NCI-H524 (cell line): ENCODE results near the gene HNMT.
"Not testable (repeated sequence)": the region's sequence is repeated elsewhere in the genome, so short reads cannot be mapped to it uniquely, and the experiment has no call there.

Experiments used
- DNase-seq, 2 experiments: peaks; one replicate each; lab custom pipeline; 2025; lab: John Stamatoyannopoulos, UW

The HNMT gene

DNA sequence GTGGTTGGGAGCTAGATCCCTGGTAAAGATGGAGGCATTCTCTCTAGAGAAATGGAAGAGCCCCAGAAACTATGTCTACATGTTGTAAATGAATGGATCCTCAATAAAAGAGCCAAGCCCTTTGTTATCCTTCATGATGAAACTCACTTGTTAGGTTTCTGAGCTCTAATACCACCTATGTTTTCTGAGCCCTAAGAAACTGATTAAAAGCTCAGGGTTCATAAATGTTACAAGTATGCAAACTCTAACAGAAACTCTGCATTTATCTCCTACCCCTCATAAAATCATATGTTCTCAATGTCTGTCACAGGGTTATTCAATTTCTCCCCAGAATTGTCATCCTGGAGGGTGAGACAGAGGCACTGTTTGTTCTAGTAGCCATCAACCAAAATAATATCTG, 18.0 kb upstream of the HNMT start:
- no peak for DNase-seq

DNA sequence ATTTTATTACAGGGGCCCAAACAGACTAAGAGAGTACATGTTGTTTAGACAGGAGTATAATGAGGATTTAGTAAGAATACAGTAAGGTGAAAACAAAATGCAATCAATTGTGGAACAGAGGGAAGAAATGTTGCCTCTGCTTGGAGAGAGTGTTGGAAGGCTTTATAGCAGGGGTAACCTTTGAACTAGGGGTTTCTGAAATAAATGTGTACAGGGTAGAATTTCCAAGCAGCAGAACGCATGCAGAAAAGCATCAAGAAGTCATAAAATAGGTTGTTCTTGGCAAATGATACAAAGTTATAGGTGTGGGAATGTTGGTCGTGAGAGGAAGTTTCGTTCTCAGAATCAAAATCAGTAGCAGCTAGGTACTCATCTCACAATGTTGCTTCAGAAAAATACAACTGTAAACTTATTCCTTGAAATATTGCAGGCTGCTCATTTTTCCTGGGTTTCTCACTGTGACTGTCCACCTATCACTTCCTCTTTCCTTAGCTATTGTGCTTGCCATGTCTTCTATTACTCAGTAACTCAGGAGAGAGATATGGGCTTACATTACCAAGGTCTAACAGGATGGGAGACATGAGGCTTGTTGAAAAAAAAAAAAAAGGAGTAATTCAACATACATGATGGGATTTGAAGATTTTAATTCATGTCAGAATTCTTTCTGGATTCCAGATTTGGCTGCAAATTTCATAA, 17.1 kb upstream of the HNMT start:
- DNase-seq, result no peak

DNA sequence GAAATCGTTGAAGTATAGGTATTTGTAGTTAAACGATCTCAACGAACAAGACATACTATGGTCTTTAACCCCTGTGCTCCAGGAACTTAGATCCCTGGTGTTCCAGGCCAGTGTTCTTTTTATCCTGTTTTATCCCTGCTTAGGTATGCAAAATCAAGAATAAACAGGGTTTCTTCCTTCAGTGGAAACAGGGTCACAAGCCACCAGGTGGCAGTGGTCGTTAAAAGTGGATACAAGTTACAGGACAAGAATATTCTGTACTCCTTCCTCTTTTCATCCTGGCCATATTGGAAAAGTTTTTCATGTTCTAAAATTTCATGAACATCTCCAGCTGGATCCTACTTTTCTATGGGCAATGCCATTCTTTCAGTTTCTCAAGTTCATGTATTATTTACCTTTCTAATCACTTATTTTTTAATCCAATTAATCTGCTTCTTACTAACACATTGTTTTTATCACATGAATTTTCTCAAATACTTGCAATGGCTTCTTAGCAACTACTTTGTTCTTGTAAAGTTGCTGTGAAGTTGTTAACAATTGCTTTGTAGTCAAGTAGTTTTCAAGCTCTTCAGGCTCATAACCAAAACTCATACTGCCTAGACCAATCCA, 16.4 kb upstream of the HNMT start:
- peak; percentile 24 to 66 for DNase-seq

DNA sequence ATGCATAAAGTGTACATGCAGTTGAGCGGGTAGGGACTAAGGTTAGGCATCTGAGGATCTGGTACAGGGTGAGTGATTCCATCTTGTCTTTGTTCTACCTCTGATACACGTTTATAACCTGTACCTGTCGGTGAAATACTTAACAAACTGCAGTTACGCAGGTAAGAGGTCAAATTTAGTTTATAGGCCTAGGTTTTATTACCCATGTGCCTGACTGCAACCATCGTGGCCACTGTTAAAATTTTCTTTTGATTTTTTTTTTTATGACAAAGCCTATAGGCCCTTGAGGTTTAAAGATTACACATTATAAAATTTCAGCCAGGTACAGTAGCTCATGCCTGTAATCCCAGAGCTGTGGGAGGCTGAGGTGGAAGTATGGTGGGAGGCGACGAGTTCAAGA, 15.4 kb upstream of the HNMT start:
- no peak for DNase-seq

DNA sequence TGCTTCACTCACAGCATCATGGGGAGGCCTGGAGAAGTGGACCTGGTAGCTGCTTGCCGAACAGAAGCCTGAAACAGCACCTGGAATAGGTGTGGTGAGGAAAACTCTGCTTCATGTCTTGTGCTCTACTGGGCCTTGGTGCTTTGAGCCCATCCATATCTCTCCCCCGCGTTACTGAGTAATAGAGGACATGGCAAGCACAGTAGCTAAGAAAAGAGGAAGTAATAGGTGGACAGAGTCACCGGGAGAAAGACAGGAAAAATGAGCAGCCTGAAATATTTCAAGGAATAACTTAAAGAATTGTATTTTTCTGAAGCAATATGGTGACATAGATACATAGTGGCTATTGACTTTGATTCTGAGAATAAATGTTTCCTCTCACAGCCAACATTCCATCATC, 14.0 kb upstream of the HNMT start:
- no peak for DNase-seq

DNA sequence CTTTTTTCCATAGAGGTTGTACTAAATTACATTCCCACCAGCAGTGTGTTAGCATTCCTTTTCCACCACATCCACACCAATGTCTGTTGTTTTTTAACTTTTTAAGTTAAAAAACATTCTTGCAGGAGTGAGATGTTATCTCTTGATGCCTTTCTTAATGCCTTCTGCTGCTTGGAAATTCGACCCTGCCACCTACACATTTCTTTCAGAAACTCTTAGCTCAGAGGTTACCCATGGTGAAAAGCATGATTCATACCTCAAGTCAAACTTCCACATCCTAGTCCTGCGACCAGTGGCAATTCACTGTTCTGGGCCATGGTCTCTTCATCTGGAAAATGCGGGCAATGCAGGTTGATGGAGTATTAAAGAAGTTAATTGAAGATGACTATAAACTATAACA, 12.7 kb upstream of the HNMT start:
- DNase-seq, result no peak

DNA sequence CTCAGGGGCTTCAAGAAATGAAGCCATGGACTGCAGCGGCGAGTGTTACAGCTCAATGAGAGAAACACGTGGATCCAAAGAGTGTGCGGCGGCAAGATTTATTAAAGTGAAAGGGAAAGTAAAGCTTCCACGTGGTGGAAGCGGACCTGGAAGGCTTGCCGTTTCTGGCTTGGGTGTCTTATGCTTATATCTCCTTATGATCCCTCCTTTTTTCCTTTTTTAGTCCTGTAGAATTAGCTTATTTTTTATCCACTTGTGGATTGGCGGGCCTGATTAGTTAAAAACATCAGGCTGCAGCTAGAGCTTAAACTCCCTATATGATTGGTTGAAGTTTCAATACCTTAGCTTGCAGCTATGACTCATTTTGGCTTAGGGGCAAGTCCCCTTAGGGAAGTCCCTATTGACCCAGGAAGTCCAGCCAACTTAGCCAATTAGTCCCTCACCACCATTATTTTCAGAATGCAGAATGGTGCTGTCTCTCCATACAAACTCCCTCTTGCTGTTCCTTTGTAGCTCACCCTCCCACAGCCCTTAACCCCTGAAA, 11.6 kb upstream of the HNMT start:
- DNase-seq, result no peak

DNA sequence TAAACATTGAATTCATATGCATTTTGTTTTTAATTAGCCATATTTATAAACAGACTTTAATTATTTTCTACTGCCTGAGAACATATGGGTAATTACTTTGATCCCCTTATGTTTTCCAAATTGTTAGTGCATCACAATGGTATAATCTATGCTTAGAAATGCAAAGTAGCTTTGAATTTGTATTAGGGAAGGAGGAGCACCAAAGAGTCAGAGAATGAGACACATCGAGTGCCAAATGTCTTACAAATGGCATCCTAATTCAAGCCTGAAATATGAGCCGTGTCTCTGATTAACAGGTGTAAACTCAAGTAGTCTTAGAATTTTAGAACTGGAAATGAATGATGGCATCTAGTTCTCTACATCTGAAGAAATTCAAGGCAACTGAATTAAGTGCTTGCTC, 8.7 kb upstream of the HNMT start:
- peak in 1 of 2 experiments; percentile 58 for DNase-seq

DNA sequence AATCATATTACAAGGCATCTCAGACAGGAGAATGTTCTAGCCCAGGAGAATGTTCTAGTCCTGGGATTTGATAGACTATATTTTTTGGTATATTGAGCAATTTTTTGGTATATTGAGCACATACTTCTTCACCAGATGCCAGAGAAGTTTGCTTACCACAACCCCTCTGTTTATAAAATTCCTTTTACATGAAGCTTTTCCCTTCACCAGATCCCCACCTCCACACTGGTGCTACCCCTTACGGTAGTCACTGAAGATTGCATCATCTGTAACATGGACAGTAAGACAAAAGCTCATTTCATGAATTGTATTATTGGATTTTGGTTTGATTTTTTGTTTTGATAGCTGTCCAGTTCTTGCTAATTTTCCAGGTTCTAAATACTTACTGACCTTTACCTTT, 7.2 kb upstream of the HNMT start:
- DNase-seq, result no peak

DNA sequence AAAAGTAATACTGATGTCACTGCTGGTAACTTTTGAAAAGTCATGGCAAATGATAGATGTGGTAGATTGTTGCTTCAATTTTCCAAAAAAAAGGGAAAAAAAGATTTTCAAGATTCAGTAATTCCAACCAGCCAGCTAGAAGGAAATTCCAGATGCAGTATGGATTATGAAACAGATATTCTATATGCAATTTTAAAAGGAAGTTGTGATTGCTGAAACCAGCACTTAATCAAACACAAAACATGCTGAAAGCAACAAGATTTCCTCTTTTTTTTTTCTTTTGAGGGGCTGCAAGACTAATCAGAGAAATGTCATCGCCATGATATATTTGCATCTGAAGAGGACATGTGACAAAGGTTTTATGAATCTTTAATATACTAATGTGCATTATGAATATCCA, 5.1 kb upstream of the HNMT start:
- DNase-seq, result no peak

DNA sequence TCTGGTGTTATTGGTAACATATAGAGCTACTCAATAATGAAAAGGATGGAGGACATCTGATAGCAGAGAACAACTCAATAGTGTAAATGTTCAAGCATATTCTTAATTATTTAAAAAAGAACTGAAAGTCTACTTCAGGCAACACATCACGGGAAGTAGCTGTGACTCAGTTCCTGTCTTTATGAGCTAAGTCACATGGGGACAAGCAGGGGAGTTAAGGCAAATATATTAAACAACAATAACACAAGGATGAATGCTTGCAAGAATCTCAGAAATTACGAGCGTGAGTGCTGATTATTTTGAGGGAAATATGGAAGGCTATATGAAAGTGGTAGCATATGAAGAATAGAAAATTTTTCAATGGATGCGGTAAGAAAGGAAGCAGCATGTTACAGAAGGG, 4.0 kb upstream of the HNMT start:
- DNase-seq, result no peak

DNA sequence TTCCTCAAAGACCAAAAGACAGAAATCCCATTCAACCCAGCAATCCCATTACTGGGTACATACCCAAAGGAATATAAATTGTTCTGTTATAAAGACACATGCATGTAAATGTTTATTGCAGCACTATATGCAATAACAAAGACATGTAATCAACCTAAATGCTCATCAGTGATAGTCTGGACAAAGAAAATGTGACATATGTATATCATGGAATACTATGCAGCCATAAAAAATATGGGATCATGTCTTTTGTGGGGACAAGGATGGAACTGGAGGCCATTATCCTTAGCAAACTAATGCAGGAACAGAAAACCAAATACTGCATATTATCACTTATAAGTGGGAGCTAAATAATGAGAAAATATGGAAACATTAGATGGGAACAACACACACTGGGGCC, 2.7 kb upstream of the HNMT start:
- no peak for DNase-seq

DNA sequence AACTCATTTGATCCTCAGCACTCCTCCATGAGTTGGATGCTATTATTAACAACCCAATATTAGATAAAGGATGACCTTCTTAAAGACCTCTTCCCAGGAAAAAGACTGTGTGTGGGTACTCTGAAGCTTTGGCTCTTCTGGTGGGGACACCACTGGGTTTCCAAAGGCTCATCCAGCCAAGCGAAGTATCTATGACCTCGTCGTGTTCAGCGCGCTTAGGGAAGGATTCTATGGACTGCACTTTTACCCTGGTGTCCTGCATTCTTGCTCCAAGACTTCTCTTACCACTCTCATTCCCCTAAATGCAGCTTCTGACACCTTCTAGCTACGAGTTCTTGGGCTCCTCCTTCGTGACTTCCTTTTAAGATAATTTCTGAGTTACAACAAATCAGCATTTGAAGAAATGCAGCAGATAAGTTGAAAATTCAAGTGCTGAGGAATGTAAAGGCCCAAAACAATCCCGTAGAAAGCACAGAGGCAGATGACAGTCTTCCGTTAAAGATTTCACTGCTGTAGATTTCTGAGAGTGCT, 673 bp upstream of the HNMT start:
- no peak for DNase-seq

DNA sequence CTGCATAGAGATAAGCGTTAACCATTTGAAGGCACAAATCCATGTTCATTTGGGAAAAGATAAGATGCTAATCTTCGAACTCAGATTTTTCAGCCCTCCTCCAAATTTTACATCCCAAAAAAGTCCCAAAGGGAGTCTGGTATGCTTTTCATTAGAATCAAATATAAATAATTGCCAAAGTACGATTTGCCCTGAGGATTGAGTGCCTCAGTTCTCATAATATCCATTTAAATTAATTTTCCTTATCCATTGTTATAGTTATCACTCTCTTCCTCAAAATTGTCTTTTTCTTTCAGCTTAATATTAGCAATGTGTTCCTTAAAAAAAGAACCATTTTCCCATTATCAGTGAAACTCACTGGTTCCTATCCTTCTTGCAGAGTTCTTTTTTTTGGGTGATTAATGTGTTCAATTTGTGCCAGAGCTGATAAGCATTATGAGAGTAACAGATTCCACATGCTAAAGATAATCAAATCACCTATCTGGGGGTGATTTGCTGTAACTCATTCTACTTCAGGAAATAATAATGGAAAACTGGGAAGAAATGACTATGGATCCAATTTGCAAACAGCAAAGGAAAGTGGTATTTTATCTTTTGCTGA, 686 bp downstream of the HNMT start:
- no peak for DNase-seq

DNA sequence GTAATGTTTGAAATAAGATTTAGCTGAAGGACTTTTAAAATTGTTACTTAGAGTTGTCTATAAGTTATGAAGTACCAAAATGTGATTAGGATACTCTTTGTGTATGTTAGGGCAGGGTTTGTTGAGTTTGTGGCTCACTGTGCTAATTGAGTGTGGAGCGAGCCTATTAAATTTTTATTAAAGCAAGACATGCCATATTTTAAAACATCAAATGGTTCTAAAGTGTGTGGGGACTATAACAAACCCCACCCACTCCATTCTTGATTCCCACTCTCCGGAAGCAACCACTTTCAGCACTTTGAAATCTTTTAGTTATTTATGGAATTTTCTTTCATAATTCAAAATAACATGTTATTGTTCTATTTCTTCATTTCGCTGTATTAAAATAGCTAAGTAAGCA, 1.8 kb downstream of the HNMT start:
- no peak for DNase-seq

DNA sequence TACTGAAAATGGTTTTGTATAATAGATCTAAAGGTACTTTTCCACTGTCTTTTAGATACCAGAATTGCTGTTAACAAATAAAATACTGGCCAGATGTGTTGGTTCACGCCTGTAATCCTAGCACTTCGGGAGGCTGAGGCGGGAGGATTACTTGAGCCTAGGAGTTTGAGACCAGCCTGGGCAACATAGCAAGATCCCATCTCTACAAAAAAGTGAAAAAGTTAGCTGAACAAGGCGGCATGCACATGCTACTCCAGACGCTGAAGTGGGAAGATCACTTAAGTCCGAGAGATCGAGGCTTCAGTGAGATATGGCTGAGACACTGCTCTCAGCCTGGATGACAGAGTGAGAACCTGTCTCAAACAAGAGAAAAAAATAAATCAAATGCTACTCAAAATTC, 2.8 kb downstream of the HNMT start:
- DNase-seq, result no peak

DNA sequence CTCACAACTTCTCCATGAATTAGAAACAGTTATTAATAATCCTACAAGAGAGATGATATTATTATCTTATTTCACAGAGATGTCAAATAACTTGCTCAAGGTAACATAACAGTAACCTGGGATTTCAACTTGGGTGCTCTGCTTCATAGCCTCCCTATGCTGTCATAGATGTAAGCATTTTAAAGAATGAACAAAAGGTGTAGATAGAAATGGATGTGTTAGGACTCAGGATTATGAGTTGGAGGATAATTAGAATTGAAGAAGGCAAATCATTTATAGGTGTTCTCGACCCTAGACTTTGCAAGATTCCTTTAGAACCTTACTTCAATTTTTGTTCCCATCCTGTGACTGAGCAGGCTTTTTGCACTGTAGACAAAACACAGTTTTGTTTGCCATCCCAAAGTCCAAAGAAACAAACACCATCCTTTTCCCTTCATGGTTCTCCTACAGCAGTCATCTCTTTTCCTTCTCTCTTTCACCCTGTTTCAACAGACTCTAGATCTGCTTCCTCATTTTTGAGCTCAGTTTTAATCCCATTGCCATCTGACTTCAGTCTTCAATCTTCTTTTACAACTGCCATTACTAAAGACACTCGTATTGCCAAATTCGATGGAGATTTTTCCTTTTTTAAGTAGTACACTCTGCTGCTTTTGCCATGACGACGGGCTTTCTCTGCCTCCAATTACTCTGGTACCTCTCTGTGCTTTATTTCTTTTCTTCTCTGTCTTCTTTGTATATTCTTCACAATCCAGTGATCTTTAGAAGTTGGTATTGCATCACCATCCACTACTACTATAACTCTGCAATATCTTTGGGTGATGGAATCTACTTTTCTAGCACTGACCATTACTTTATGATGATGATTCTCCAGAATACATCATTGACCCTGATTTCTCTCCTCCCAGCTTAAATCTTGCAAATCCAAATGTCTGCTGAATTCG, 4.5 kb downstream of the HNMT start:
- peak in 1 of 2 experiments; percentile 11 for DNase-seq

DNA sequence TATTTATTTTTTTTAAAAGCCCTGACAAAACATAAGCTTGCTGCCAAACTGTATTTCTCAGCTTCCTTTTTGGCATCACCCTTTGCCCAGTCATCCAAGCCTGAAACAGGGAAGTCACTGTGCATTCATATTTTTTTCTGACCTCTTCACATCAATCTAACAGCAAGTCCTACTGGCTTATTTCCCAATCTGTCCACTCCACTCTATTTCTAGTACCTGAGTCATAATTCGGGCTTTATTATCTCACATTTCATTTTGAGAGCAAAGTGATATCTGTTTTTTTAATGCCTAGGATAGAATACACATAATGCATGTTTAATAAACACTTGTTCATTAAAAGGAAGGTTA, 5.1 kb downstream of the HNMT start:
- DNase-seq, result peak; percentile 4 to 78

DNA sequence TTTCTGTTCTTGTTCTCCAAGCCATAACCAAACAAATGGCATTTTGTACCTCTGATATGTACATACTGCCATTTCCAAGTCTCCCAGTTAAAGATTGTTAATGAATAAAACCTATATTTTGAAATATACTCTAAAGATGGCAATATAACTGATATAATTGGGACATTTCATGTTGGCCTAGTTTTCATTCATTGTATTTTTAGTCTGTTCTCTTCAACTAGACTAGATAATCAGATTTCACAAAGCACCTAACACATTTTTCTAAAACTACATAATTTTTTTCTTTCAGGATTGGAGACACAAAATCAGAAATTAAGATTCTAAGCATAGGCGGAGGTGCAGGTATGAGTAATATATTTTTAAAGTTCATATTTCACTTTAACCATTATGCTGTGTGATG, 5.6 kb downstream of the HNMT start:
- no peak for DNase-seq

DNA sequence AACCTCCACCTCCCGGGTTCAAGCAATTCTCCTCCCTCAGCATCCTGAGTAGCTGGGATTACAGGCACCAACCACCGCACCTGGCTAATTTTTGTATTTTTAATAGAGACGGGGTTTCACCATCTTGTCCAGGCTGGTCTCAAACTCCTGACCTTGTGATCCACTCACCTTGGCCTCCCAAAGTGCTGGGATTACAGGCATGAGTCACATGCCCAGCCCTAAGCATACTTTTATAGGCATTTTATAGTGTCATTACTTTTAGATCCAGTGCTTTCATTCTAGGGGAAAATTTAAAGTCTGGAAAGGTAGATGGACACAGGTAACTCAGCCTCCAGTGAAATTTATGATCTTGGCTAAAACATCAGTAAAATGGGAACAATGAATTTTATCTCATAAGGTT, 7.0 kb downstream of the HNMT start:
- DNase-seq, result not testable (repeated sequence)

DNA sequence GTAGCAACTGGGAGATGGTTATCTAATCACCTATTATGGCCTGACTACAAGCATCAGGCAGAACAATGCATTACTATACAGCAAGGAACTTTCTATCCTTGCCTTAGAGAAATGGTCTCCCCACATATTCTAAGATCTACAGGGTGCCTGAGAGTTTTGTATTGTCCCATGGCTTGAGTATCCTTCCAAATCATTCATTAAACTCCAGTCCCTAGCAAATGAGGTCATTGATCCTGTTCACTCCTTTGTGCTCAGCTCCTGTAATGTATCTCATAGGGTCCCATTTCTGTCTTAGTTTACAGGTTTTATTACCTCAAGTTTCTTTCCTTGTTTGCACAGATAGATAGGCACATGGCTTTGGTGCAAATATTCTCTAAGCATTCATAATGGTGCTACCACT, 9.0 kb downstream of the HNMT start:
- DNase-seq, result no peak
